Neural crest cell (in vitro differentiated cells): ENCODE data around the gene EXOC7. TPM values are rescaled to one million over a fixed set of nuclear protein-coding genes. Genes with fewer than 3 reads are reported as not detected.

Source experiments
- DNase-seq: peaks from one replicate; pipeline ENCODE4 v3.0.0; 2021; ENCODE audit warnings: low read depth, mixed read lengths, low spot score
- H3K27ac Mint-ChIP-seq: one replicate; pipeline ENCODE4 v1.8.0; 2021; ENCODE audit warnings: mild to moderate bottlenecking, mixed read lengths; ENCODE audit not compliant: unreplicated experiment
- H3K27me3 Mint-ChIP-seq: 2 replicates; pipeline ENCODE4 v1.8.0; 2021; ENCODE audit warnings: low read depth, mild to moderate bottlenecking, mixed read lengths
- H3K36me3 Mint-ChIP-seq: 2 replicates; pipeline ENCODE4 v1.8.0; 2021; ENCODE audit warnings: low read depth, mild to moderate bottlenecking, mixed read lengths
- H3K4me1 Mint-ChIP-seq: 2 replicates; pipeline ENCODE4 v1.8.0; 2021; ENCODE audit warnings: mixed read lengths
- H3K4me3 Mint-ChIP-seq: one replicate; pipeline ENCODE4 v1.8.0; 2021; ENCODE audit warnings: mild to moderate bottlenecking, mixed read lengths
- H3K9me3 Mint-ChIP-seq: 2 replicates; pipeline ENCODE4 v1.8.0; 2021; ENCODE audit warnings: mixed read lengths
- total RNA-seq: library from RNA; stranded (reverse); gene quantifications from 2 replicates; pipeline ENCODE4 v1.2.1, GENCODE V29; 2021
- TF ChIP-seq, protein P1 (sequence below): fragments of 200-600 bp; sonication (generic); conservative IDR thresholded peaks from 2 replicates; pipeline ENCODE4 v1.5.0; 2021; ENCODE audit warnings: antibody characterized with exemption, mild to moderate bottlenecking

EXOC7 gene
- total RNA-seq, 1 donor from 2014 or later = 195 TPM

DNA sequence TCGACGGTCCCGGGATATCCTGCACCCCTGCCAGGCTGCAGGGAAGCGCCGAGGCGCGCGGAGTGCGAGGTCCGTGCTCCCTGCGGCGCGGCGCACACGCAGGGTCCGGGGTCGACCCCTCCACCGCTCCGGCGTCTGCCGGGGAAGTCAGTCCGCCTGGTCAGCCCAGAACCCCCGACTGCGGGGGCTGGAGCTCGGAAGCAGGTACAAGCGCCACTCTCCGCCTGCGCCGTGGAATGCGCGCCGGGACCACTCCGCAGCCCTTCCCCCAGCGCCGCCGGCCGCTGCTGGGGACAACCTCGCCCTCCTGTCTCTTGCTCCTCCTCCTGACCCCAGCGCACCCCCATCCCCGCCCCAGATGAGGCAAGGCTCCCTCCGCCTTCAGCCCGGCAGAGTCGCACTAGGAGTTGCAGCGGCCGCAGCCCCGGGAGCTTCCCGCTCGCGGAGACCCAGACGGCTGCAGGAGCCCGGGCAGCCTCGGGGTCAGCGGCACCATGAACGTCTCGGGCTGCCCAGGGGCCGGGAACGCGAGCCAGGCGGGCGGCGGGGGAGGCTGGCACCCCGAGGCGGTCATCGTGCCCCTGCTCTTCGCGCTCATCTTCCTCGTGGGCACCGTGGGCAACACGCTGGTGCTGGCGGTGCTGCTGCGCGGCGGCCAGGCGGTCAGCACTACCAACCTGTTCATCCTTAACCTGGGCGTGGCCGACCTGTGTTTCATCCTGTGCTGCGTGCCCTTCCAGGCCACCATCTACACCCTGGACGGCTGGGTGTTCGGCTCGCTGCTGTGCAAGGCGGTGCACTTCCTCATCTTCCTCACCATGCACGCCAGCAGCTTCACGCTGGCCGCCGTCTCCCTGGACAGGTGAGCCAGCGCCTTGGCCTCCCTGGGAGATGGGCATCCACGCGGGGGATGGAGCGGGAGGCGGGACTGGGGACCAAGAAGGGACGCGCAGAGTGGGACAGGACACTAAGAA is 28.9 kb downstream of the EXOC7 start, which contains the start of gene GALR2:
Gene GALR2 (plus strand): TSS at position 392 of the 974 bp plus-strand sequence. CDS start 103 bp downstream, at position 495.
- Mint-ChIP-seq H3K4me3 (peak within 1 kb of the TSS; percentile 78), H3K9me3 (no peaks in the 10 kb centered on the region), H3K36me3 (no peaks in the 10 kb centered on the region), H3K27ac (no peak within 1 kb of the TSS), H3K27me3 (peaks cover 67% of the 10 kb centered on the region), H3K4me1 (peaks cover 35% of the 10 kb centered on the region)
- TF ChIP-seq, protein P1, sequence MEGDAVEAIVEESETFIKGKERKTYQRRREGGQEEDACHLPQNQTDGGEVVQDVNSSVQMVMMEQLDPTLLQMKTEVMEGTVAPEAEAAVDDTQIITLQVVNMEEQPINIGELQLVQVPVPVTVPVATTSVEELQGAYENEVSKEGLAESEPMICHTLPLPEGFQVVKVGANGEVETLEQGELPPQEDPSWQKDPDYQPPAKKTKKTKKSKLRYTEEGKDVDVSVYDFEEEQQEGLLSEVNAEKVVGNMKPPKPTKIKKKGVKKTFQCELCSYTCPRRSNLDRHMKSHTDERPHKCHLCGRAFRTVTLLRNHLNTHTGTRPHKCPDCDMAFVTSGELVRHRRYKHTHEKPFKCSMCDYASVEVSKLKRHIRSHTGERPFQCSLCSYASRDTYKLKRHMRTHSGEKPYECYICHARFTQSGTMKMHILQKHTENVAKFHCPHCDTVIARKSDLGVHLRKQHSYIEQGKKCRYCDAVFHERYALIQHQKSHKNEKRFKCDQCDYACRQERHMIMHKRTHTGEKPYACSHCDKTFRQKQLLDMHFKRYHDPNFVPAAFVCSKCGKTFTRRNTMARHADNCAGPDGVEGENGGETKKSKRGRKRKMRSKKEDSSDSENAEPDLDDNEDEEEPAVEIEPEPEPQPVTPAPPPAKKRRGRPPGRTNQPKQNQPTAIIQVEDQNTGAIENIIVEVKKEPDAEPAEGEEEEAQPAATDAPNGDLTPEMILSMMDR = no peak
- peak; percentile 9 for DNase-seq

DNA sequence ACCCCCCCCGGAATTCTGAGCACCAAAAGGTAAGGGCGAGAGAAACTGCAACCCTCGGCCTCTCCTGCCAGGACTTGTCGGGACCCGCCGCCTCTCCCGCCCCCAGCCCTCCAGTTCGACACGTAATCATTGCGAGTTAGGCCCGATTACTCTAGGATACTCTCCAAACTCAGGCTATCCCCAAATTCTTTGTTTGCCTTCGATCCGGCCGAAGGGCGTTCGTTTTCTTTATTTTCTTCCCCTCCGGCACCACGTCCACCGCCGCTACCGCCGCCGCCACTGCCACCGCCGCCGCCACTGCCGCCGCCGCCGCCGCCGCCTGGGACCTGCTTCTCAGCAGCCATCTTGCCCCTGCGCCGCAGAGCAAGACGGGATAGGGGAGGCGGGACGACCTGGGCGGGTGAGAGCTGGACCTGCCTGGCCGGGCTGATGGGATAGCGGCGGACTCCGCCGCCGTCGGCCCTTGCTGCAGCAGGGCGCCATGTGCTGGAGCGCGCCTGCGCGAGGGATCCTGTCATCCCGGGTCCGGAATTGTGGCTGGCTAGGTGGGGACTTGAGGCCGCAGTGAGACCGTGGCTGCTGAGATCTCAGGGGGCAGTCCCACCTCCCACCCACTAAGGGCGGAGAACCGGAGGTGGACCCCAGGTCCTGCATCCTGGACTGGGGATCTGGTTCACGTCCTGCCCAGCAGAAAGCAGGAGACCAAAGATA is 31.3 kb downstream of the EXOC7 start, which contains the start of gene SRP68:
Gene SRP68 (minus strand): TSS at position 370 of the 711 bp plus-strand sequence. CDS start 26 bp downstream, at position 344.
- Mint-ChIP-seq H3K9me3 (no peaks in the 10 kb centered on the region), H3K36me3 (no peaks in the 10 kb centered on the region)
- TF ChIP-seq, protein P1 = no peak

DNA sequence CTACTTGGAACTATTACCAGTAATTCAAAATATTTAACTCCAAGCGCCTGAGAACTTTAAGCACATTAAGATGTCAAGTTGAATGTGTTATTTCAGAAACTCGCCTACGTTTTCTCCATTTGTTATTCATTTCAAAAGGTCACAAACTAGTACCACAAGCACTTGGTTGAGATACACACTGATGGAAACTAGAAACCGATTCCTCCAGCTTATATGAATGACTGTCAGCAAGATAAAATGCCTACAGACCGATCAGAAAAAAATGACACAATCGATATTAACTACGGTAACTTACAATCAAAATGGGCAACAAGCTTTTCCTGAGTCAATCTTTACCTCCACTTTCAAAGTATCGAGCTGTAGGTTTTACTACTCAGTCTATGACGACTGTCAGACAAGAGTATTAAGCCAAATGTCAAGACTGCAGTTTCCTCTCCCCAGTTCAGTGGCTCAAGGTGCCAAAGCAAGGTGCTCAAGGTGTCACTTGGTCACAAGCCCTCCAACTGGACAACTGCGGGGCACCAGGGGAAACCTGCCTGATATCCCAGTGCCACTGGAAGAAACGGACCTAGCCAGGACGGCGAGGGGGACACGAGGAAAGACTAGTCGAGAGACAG is 31.9 kb downstream of the EXOC7 start:
- Mint-ChIP-seq H3K4me1 (peaks cover 35% of the 10 kb centered on the region), H3K27ac (peak overlapping the region; percentile 96), H3K36me3 (peaks cover 4% of the 10 kb centered on the region), H3K27me3 (peaks cover 37% of the 10 kb centered on the region), H3K9me3 (no peaks in the 10 kb centered on the region), H3K4me3 (peak overlapping the region; percentile 91)
- no peak for DNase-seq
- TF ChIP-seq, protein P1 = no peak

More for the DNA sequence above, 31.3 kb downstream of the EXOC7 start, which contains the start of gene SRP68:
- peaks cover 35% of the 10 kb centered on the region for H3K4me1 Mint-ChIP-seq
- peak within 1 kb of the TSS; percentile 96 for H3K27ac Mint-ChIP-seq
- peaks cover 43% of the 10 kb centered on the region for H3K27me3 Mint-ChIP-seq
- H3K4me3 Mint-ChIP-seq = peak within 1 kb of the TSS; percentile 91
- peak; percentile 88 for DNase-seq

DNA sequence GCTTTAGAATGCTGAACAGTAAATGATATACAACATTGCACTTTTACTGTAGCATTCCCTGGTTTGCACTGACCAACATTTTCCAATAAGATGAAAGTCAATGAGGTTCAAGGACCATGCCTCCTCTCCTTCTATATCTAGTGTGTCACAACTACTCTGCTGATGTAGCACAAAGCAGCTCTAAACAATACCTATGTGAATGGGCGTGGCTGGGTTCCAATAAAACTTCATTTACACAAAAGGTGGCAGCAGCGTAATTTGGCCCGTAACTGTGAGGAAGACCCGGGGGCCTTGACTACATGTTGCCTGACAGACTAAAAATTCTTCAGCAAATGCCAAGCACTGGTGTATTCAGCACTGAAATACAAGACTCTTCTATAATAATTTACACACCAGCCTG is 37.8 kb downstream of the EXOC7 start:
- no peak overlapping the region for H3K4me3 Mint-ChIP-seq
- H3K9me3 Mint-ChIP-seq = no peaks in the 10 kb centered on the region
- DNase-seq = no peak
- peaks cover 16% of the 10 kb centered on the region for H3K36me3 Mint-ChIP-seq
- H3K27me3 Mint-ChIP-seq = no peaks in the 10 kb centered on the region
- H3K4me1 Mint-ChIP-seq = peaks cover 7% of the 10 kb centered on the region
- H3K27ac Mint-ChIP-seq = no peak overlapping the region
- TF ChIP-seq, protein P1 = no peak
